Body of pancreas (tissue), 4 donors: ENCODE measurements around the gene MMP12.

ENCODE experiments used
- POLR2A ChIP-seq, 3 donors: fragments of 450-650 bp; IDR thresholded peaks; one replicate each; pipeline ENCODE4 v1.6.1; 2016; ENCODE audit warnings: antibody characterized with exemption in 3 of 3, mild to moderate bottlenecking in 2 of 3
- TF ChIP-seq, protein P1 (sequence below), 7 experiments: fragments of 450-650 bp in 4 of 7; fragments of 200-600 bp in 3 of 7; sonication (generic) in 3 of 7; IDR thresholded peaks; one replicate each; pipeline ENCODE4 v1.5.1; 2016 to 2019; ENCODE audit warnings: antibody characterized with exemption in 7 of 7

DNA sequence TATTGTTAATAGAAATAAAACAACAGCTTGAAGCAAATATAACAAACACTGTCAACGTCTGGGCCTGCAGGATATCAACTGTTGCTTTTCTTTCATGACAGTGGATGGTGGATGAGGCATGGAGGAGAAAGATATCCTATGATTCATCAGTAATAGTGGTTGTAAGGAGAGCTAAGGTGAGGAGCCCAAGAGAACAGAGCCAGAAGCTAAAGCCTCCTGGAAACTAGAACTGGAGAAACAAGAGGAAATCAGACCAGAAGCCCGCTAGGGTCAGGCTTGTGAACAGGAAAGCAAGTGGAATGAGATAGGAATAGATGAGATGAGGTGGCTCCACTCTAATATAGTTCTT is 37.7 kb upstream of the MMP12 start:
- no peak for TF ChIP-seq POLR2A (IDR thresholded peaks at IDR 0.05)
- TF ChIP-seq, protein P1, sequence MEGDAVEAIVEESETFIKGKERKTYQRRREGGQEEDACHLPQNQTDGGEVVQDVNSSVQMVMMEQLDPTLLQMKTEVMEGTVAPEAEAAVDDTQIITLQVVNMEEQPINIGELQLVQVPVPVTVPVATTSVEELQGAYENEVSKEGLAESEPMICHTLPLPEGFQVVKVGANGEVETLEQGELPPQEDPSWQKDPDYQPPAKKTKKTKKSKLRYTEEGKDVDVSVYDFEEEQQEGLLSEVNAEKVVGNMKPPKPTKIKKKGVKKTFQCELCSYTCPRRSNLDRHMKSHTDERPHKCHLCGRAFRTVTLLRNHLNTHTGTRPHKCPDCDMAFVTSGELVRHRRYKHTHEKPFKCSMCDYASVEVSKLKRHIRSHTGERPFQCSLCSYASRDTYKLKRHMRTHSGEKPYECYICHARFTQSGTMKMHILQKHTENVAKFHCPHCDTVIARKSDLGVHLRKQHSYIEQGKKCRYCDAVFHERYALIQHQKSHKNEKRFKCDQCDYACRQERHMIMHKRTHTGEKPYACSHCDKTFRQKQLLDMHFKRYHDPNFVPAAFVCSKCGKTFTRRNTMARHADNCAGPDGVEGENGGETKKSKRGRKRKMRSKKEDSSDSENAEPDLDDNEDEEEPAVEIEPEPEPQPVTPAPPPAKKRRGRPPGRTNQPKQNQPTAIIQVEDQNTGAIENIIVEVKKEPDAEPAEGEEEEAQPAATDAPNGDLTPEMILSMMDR (IDR thresholded peaks at IDR 0.05) = no peak
